K562 (cell line): ENCODE data around the gene CDIPT. TPM values are rescaled to one million over a fixed set of nuclear protein-coding genes. Genes with fewer than 3 reads are reported as not detected.
A peak's percentile ranks its signal among the peaks of the same experiment; 100 is the strongest.

Experiments
- JUND ChIP-seq, 2 experiments: IDR thresholded peaks; 2 replicates in 1 of 2; 3 replicates in 1 of 2; pipeline ENCODE4 v1.6.1; 2011; ENCODE audit warnings: borderline replicate concordance in 2 of 2, low read depth in 2 of 2, low read length in 2 of 2, improper control_type of control experiment in 1 of 2, missing biosample characterization in 1 of 2, missing genetic modification characterization in 1 of 2, missing genetic modification reagents in 1 of 2
- MXD1 ChIP-seq: fragments of 250-450 bp; sonication (Bioruptor Pico); IDR thresholded peaks from 2 replicates; pipeline ENCODE4 v1.8.0; 2021; ENCODE audit warnings: borderline replicate concordance, mild to moderate bottlenecking, moderate library complexity; ENCODE audit not compliant: poor library complexity, severe bottlenecking
- PHF21A ChIP-seq: fragments of 450-650 bp; IDR thresholded peaks from 2 replicates; pipeline ENCODE4 v1.6.1; 2017; ENCODE audit warnings: low read depth, borderline replicate concordance
- SMARCC2 ChIP-seq: fragments of 450-650 bp; IDR thresholded peaks from 2 replicates; pipeline ENCODE4 v1.6.1; 2017; ENCODE audit warnings: antibody characterized with exemption, moderate library complexity, mild to moderate bottlenecking, low read depth
- ZBTB40 ChIP-seq, 2 experiments: fragments of 450-650 bp in 1 of 2; sonication (generic) in 1 of 2; formaldehyde crosslinking in 1 of 2; IDR thresholded peaks; 2 replicates each; pipeline versions ENCODE4 v1.7.1 to v1.9.0; 2016 to 2022; ENCODE audit warnings: inconsistent platforms in 1 of 2, mild to moderate bottlenecking in 1 of 2, missing genetic modification reagents in 1 of 2
- ZNF197 ChIP-seq: fragments of 200-800 bp; sonication (Bioruptor generic); IDR thresholded peaks from 2 replicates; pipeline ENCODE4 v1.6.1; 2016; ENCODE audit warnings: low read depth, missing genetic modification characterization, missing compliant biosample characterization
- polyA plus RNA-seq, 8 experiments: library from polyadenylated mRNA; depleted of rRNA in 4 of 8; stranded (reverse) in 5 of 8; unstranded in 3 of 8; fragments of >200 nt; fragmentation: Nextera tagmentation in 2 of 8; fragmentation: Illumina TruSeq in 1 of 8; extraction: Ambion mirVana in 2 of 8; extraction: Trizol in 1 of 8; gene quantifications; 2 replicates each; pipeline versions ENCODE4 v1.2.1 to v1.2.3, GENCODE V29; 2011 to 2014; ENCODE audit warnings: inconsistent platforms in 1 of 8, missing spikeins in 1 of 8
- total RNA-seq, 7 experiments: library from RNA; depleted of rRNA in 6 of 7; stranded (reverse); fragments of >200 nt in 6 of 7; fragmentation: Illumina TruSeq in 2 of 7; extraction: Trizol in 2 of 7; gene quantifications; 2 replicates each; pipeline versions ENCODE4 v1.2.1 to v1.2.3, GENCODE V29; 2011 to 2021; ENCODE audit warnings: low replicate concordance in 1 of 7
- TF ChIP-seq, protein P1 (sequence below): fragments of 450-650 bp; IDR thresholded peaks from 2 replicates; pipeline ENCODE4 v1.6.1; 2017; ENCODE audit warnings: mild to moderate bottlenecking, moderate library complexity
- TF ChIP-seq, protein P2 (sequence below): fragments of 250-450 bp; sonication (Bioruptor Pico); IDR thresholded peaks from 2 replicates; pipeline ENCODE4 v1.8.0; 2021; ENCODE audit warnings: mild to moderate bottlenecking, moderate library complexity
- TF ChIP-seq, protein P3 (sequence below): fragments of 200-400 bp; formaldehyde crosslinking; IDR thresholded peaks from 2 replicates; pipeline ENCODE4 v1.6.1; 2017; ENCODE audit warnings: mild to moderate bottlenecking, low read depth, low read length, moderate library complexity

CDIPT gene
- total and polyA plus RNA-seq, 9 of the 15 experiments (the other 6 are each of a cell fraction or from before 2014, with no cell fraction given), result 1.3 to 37.0 (median 23.0) TPM

DNA sequence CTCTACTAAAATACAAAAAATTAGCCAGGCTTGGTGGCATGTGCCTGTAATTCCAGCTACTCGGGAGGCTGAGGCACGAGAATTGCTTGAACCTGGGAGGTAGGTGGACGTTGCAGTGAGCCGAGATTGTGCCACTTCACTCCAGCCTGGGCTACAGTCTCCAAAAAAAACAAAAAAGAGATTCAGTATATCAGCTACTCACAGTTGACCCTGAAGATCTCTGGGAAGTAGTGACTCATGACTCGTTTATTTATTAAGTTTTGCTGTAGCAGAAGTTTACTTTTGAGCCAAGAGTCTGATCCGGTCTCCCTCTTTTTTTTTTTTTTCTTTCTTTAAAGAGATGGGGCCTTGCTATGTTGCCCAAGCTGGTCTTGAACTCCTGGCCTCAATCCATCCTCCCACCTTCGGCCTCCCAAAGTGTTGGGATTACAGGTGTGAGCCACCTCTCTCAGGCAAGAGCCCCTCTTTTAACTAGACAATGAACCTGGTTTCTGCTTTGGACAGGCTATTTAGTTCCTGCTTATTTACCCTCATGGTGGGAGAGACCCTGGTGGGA is 38.4 kb downstream of the CDIPT start (continued):
- TF ChIP-seq, protein P1, sequence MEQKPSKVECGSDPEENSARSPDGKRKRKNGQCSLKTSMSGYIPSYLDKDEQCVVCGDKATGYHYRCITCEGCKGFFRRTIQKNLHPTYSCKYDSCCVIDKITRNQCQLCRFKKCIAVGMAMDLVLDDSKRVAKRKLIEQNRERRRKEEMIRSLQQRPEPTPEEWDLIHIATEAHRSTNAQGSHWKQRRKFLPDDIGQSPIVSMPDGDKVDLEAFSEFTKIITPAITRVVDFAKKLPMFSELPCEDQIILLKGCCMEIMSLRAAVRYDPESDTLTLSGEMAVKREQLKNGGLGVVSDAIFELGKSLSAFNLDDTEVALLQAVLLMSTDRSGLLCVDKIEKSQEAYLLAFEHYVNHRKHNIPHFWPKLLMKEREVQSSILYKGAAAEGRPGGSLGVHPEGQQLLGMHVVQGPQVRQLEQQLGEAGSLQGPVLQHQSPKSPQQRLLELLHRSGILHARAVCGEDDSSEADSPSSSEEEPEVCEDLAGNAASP, result no peak
- TF ChIP-seq, protein P2, sequence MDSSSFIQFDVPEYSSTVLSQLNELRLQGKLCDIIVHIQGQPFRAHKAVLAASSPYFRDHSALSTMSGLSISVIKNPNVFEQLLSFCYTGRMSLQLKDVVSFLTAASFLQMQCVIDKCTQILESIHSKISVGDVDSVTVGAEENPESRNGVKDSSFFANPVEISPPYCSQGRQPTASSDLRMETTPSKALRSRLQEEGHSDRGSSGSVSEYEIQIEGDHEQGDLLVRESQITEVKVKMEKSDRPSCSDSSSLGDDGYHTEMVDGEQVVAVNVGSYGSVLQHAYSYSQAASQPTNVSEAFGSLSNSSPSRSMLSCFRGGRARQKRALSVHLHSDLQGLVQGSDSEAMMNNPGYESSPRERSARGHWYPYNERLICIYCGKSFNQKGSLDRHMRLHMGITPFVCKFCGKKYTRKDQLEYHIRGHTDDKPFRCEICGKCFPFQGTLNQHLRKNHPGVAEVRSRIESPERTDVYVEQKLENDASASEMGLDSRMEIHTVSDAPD (CRISPR knock-in tag), result no peak
- TF ChIP-seq JUND (IDR thresholded peaks at IDR 0.05; ENCODE audit: borderline replicate concordance, low read depth, low read length) (peak; percentile 59; the same call in 1 of the 2 replicates), JUND (tag; IDR thresholded peaks at IDR 0.05; ENCODE audit: borderline replicate concordance, low read depth, low read length) (peak; percentile 47; the same call in 1 of the 3 replicates), MXD1 (CRISPR knock-in tag) (no peak), SMARCC2 (no peak), ZNF197 (CRISPR knock-in tag) (no peak), ZBTB40 (IDR thresholded peaks at IDR 0.05) (no peak), ZBTB40 (CRISPR knock-in tag; IDR thresholded peaks at IDR 0.05) (no peak), PHF21A (no peak)
- TF ChIP-seq, protein P3, sequence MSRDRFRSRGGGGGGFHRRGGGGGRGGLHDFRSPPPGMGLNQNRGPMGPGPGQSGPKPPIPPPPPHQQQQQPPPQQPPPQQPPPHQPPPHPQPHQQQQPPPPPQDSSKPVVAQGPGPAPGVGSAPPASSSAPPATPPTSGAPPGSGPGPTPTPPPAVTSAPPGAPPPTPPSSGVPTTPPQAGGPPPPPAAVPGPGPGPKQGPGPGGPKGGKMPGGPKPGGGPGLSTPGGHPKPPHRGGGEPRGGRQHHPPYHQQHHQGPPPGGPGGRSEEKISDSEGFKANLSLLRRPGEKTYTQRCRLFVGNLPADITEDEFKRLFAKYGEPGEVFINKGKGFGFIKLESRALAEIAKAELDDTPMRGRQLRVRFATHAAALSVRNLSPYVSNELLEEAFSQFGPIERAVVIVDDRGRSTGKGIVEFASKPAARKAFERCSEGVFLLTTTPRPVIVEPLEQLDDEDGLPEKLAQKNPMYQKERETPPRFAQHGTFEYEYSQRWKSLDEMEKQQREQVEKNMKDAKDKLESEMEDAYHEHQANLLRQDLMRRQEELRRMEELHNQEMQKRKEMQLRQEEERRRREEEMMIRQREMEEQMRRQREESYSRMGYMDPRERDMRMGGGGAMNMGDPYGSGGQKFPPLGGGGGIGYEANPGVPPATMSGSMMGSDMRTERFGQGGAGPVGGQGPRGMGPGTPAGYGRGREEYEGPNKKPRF, result no peak
